HepG2 (cell line): ENCODE results near the gene SETD1B. TPM values are rescaled to one million over a fixed set of nuclear protein-coding genes. Genes with fewer than 3 reads are reported as not detected.

Source experiments
- ATAC-seq: fragments of 200-7000 bp; cut with Tn5 transposase; 3 replicates; pipeline ENCODE4 v1.9.1; 2020; ENCODE audit warnings: mild to moderate bottlenecking, moderate library complexity
- BruUV-seq: library from RNA; stranded (reverse); fragments of 400-500 nt; replicated peaks from 2 replicates; lab custom pipeline; 2021; lab: Mats Ljungman, UMichigan
- CTCF ChIA-PET: fragments of 300-600 bp; formaldehyde crosslinking; extraction: SDS; loops from one replicate; lab custom pipeline; 2021; ENCODE audit warnings: low total read pairs, inconsistent platforms, low intra/inter-chr PET ratio; lab: Yijun Ruan, JAX
- POLR2A ChIA-PET: fragments of 350-600 bp; sonication (Branson Sonifier 250); formaldehyde crosslinking; loops from one replicate; lab custom pipeline; 2020; ENCODE audit warnings: antibody characterized with exemption, inconsistent platforms; lab: Yijun Ruan, JAX
- DNase-seq: peaks from one replicate; pipeline ENCODE4 v3.0.0-alpha.2; 2015; ENCODE audit warnings: low spot score
- FAIRE-seq: peaks from 3 replicates; lab custom pipeline; 2011; peaks lifted over from hg19 to GRCh38; lab: Jason Lieb, UNC
- H2AFZ ChIP-seq: one replicate; pipeline ENCODE4 v1.6.1; 2011; ENCODE audit warnings: low read length, inconsistent platforms
- H3K27ac ChIP-seq: fragments of 300-600 bp; 3 replicates; pipeline ENCODE4 v1.8.0; 2011; ENCODE audit warnings: mixed run types, mild to moderate bottlenecking, mixed read lengths, low read length, inconsistent platforms; ENCODE audit not compliant: insufficient read depth; ENCODE audit errors: extremely low read length
- H3K27me3 ChIP-seq, 2 experiments: fragments of 200-600 bp in 1 of 2; 2 replicates in 1 of 2; 3 replicates in 1 of 2; pipeline versions ENCODE4 v1.6.0 to v1.8.0; 2011; ENCODE audit warnings: low read length in 2 of 2, mild to moderate bottlenecking in 2 of 2, moderate library complexity in 2 of 2, inconsistent platforms in 1 of 2; ENCODE audit not compliant: insufficient read depth in 2 of 2, control insufficient read depth in 1 of 2
- H3K36me3 ChIP-seq, 2 experiments: fragments of 200-600 bp in 1 of 2; replicated peaks in 1 of 2; 2 replicates in 1 of 2; 3 replicates in 1 of 2; pipeline versions ENCODE4 v1.5.1 to v1.8.0; 2011; ENCODE audit warnings: low read length in 2 of 2, inconsistent platforms in 1 of 2; ENCODE audit not compliant: insufficient read depth in 2 of 2, control insufficient read depth in 1 of 2
- H3K4me1 ChIP-seq: 2 replicates; pipeline ENCODE4 v1.5.1; 2012; ENCODE audit warnings: low read length, inconsistent platforms; ENCODE audit not compliant: insufficient read depth
- H3K4me2 ChIP-seq: 2 replicates; pipeline ENCODE4 v1.6.0; 2011; ENCODE audit warnings: low read depth, low read length, inconsistent platforms
- H3K4me3 ChIP-seq, 3 experiments: fragments of 200-600 bp in 1 of 3; sonication (generic), shearing (Covaris generic) in 1 of 3; replicated peaks in 1 of 3; 2 replicates each; pipeline ENCODE4 v1.5.1; 2011 to 2016; ENCODE audit warnings: low read length in 3 of 3, inconsistent platforms in 2 of 3, low read depth in 2 of 3, mild to moderate bottlenecking in 2 of 3, control low read depth in 1 of 3, mixed read lengths in 1 of 3; ENCODE audit not compliant: insufficient read depth in 1 of 3
- H3K79me2 ChIP-seq: one replicate; pipeline ENCODE4 v1.6.1; 2011; ENCODE audit warnings: low read length, inconsistent platforms; ENCODE audit not compliant: insufficient read depth
- H3K9ac ChIP-seq: 2 replicates; pipeline ENCODE4 v1.6.0; 2011; ENCODE audit warnings: mild to moderate bottlenecking, low read depth, low read length, inconsistent platforms; ENCODE audit not compliant: insufficient read depth
- H3K9me3 ChIP-seq: 2 replicates; pipeline ENCODE4 v1.5.1; 2012; ENCODE audit warnings: mild to moderate bottlenecking, low read length
- H4K20me1 ChIP-seq: 2 replicates; pipeline ENCODE4 v1.6.0; 2011; ENCODE audit warnings: inconsistent platforms, mild to moderate bottlenecking, low read length, moderate library complexity; ENCODE audit not compliant: insufficient read depth
- DPF2 ChIP-seq: sonication (generic); formaldehyde crosslinking; IDR thresholded peaks from 2 replicates; pipeline ENCODE4 v1.4.0; 2020; ENCODE audit warnings: mild to moderate bottlenecking, low read depth, missing genetic modification reagents, borderline replicate concordance
- ERF ChIP-seq: IDR thresholded peaks from 2 replicates; pipeline ENCODE4 v1.6.1; 2018; ENCODE audit warnings: missing biosample characterization, missing genetic modification reagents
- GABPA ChIP-seq, 2 experiments: IDR thresholded peaks; 2 replicates each; pipeline ENCODE4 v1.6.1; 2011 to 2016; ENCODE audit warnings: low read depth in 2 of 2, low read length in 1 of 2, missing biosample characterization in 1 of 2, missing genetic modification characterization in 1 of 2
- TMF1 ChIP-seq: sonication (generic); formaldehyde crosslinking; IDR thresholded peaks from 2 replicates; pipeline ENCODE4 v1.8.1; 2022; ENCODE audit warnings: low read depth, missing genetic modification reagents
- ZFP36 ChIP-seq: fragments of 150-350 bp; IDR thresholded peaks from 2 replicates; pipeline ENCODE4 v1.6.1; 2018; ENCODE audit warnings: borderline replicate concordance, low read length, low read depth; ENCODE audit not compliant: partially characterized antibody
- ZNF160 ChIP-seq: sonication (generic); formaldehyde crosslinking; IDR thresholded peaks from 2 replicates; pipeline ENCODE4 v1.8.0; 2022; ENCODE audit warnings: mild to moderate bottlenecking, inconsistent platforms, missing genetic modification reagents
- ZNF33B ChIP-seq: sonication (generic); formaldehyde crosslinking; IDR thresholded peaks from 2 replicates; pipeline ENCODE4 v1.5.1; 2020; ENCODE audit warnings: mild to moderate bottlenecking, missing genetic modification reagents
- ZNF768 ChIP-seq: sonication (generic); formaldehyde crosslinking; IDR thresholded peaks from 2 replicates; pipeline ENCODE4 v1.4.0; 2020; ENCODE audit warnings: missing genetic modification reagents
- WGBS: methylation state at CpG from one replicate; pipeline ENCODE4 v1.1.6; 2017; ENCODE audit warnings: low lambda C conversion rate; 5-methylcytosine and 5-hydroxymethylcytosine counted together
- in situ Hi-C: cut with HindIII; loops from 2 replicates; pipeline ENCODE4 v1.10.0; 2017; ENCODE audit warnings: low pct_unique_long_range_greater_than_20kb; ENCODE audit not compliant: extremely low pct_ligation_motif_present
- intact Hi-C: fragments of 100-400 bp; cut with micrococcal nuclease; formaldehyde crosslinking; loops from one replicate; pipeline ENCODE4 v1.10.0; 2022; ENCODE audit not compliant: unreplicated experiment
- polyA plus RNA-seq, 8 experiments: library from polyadenylated mRNA; depleted of rRNA in 3 of 8; stranded (reverse) in 7 of 8; unstranded in 1 of 8; fragments of >200 nt; fragmentation: Illumina TruSeq in 4 of 8; extraction: Trizol in 4 of 8; gene quantifications; 2 replicates each; pipeline versions ENCODE4 v1.2.1 to v1.2.3, GENCODE V29; 2011 to 2016; ENCODE audit warnings: low read depth in 4 of 8, missing spikeins in 1 of 8, mixed read lengths in 1 of 8; ENCODE audit not compliant: insufficient read depth in 1 of 8
- total RNA-seq, 5 experiments: library from RNA; depleted of rRNA; stranded (reverse); fragments of >200 nt; fragmentation: Illumina TruSeq; extraction: Trizol; gene quantifications; 2 replicates each; pipeline ENCODE4 v1.2.3, GENCODE V29; 2016; ENCODE audit warnings: low read depth in 1 of 5
- TF ChIP-seq, protein P1 (sequence below): sonication (generic); formaldehyde crosslinking; IDR thresholded peaks from 2 replicates; pipeline ENCODE4 v1.4.0; 2020; ENCODE audit warnings: missing genetic modification reagents
- TF ChIP-seq, protein P2 (sequence below): IDR thresholded peaks from 2 replicates; pipeline ENCODE4 v1.6.1; 2016; ENCODE audit warnings: mild to moderate bottlenecking, missing biosample characterization, missing genetic modification reagents
- TF ChIP-seq, protein P3 (sequence below): sonication (generic); formaldehyde crosslinking; IDR thresholded peaks from 2 replicates; pipeline ENCODE4 v1.5.1; 2020; ENCODE audit warnings: missing genetic modification reagents, mild to moderate bottlenecking, borderline replicate concordance

Gene SETD1B
- total and polyA plus RNA-seq, 2 of the 13 experiments (the other 11 are each of a cell fraction or from before 2014, with no cell fraction given) = 1.1 to 1.4 TPM

DNA sequence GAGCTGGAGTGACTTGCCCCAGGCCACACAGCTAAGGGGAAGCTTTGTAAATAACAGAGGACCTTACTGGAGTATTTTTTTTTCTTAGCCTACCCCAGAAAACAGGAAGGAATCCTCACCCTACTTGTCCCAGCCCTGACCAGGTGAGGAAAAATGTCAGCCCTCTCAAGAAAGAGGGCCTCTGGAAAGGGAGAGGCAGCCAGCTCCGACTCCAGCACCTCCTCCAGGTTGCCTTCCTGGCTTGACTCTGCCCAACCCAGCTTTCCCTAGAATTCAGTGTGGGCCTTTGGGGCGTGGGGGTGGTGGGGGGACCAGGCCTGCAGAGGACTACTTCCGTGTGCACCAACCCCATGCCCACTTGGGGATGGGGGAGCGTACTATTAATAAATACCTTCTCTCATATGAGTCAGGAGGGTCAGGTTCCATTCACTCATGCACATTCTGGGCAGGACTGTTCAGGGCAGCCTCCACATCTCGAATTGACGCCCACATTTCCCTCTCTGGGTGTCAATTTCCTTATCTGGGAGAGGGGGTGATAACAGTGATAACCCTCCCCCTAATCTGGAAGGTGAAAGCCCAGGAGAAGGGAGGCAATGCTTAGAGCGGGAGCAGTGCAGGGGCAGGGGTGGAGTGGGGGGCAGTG lies 15.5 kb upstream of the SETD1B start:
- FAIRE-seq = no peak
- H3K27me3 ChIP-seq = no peaks in the 10 kb centered on the region; a peak in 1 of 5 replicates
- peaks cover 0 to 3% of the 10 kb centered on the region in 2 experiments; a peak in 2 of 5 replicates for H3K36me3 ChIP-seq
- peaks cover 77% of the 10 kb centered on the region for H3K4me1 ChIP-seq
- ChIA-PET POLR2A (interaction anchor here (1.0 kb wide), 1 partner anchor 12 kb away, joined by 5 read pairs; no protein-coding TSS in a partner anchor), CTCF (no interaction called here)
- no peak overlapping the region for H3K4me2 ChIP-seq
- 93% methylated on average over 7 of the region's 7 CpGs for WGBS
- no peak for DNase-seq
- H2AFZ ChIP-seq = no peak overlapping the region
- H3K4me3 ChIP-seq = no peak overlapping the region
- TF ChIP-seq ZFP36 (peak; percentile 71), ZNF768 (CRISPR knock-in tag) (0 out of 2 replicates have a peak, but pooled peaks have one; percentile 35), GABPA (IDR thresholded peaks at IDR 0.05; ENCODE audit: low read depth, low read length) (no peak), GABPA (CRISPR knock-in tag; IDR thresholded peaks at IDR 0.05; ENCODE audit: low read depth) (no peak)
- TF ChIP-seq, all 625 proteins: peak for 2
- peaks cover 11% of the 10 kb centered on the region; the same call in 1 of the 2 replicates for H4K20me1 ChIP-seq
- no peak overlapping the region for H3K9ac ChIP-seq
- ATAC-seq = no peak
- H3K79me2 ChIP-seq = peaks cover 35% of the 10 kb centered on the region
- no peak overlapping the region for H3K27ac ChIP-seq
- intact Hi-C loops = no loop called here
- no TSS peak for BruUV-seq
- in situ Hi-C loops = no loop called here
- no peaks in the 10 kb centered on the region for H3K9me3 ChIP-seq

DNA sequence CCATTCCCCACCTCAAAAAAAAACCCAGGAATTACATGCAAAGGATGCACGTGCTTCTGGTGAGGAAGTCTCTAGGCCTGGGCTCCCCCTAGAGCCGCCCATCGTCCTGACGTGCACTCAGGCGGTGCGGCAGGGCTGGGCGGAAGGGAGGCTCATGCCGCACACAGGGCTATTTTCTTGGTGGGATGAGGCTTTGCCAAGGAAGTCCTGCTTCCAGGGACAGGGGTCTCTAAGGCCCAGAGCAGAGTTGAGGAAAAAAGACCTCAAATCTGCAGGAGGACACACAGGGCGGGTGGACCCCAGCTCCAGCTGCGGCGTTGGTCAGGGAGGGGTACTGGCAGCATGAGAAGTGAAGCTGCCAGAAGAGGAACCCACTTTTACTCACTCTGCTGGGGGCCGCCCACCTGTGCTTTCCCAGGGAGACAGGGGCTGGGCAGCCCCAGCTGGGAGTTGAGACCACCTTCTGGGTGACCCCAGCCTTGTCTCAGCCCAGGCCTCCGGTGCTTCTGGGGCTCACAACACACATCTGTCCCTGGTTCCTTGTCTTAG lies 14.5 kb upstream of the SETD1B start:
- FAIRE-seq (no peak), DNase-seq (no peak), ATAC-seq (no peak)
- no peaks in the 10 kb centered on the region for H3K9me3 ChIP-seq
- H3K36me3 ChIP-seq = peaks cover 0 to 3% of the 10 kb centered on the region in 2 experiments; a peak in 2 of 5 replicates
- peaks cover 35% of the 10 kb centered on the region for H3K79me2 ChIP-seq
- 89% methylated on average over 11 of the region's 13 CpGs for whole genome bisulfite sequencing
- no peak overlapping the region for H2AFZ ChIP-seq
- in situ Hi-C loops (no loop called here), intact Hi-C loops (no loop called here)
- H3K9ac ChIP-seq = no peak overlapping the region
- no TSS peak for BruUV-seq
- no peak overlapping the region for H3K4me2 ChIP-seq
- no peak overlapping the region for H3K27ac ChIP-seq
- peaks cover 86% of the 10 kb centered on the region for H3K4me1 ChIP-seq
- POLR2A ChIA-PET = interaction anchor here (0.9 kb wide), 1 partner anchor 13 kb away, joined by 3 read pairs; no protein-coding TSS in a partner anchor
- H3K27me3 ChIP-seq = no peaks in the 10 kb centered on the region; a peak in 1 of 5 replicates
- CTCF ChIA-PET = no interaction called here
- no peak overlapping the region for H3K4me3 ChIP-seq
- peaks cover 11% of the 10 kb centered on the region; the same call in 1 of the 2 replicates for H4K20me1 ChIP-seq
- TF ChIP-seq, protein P1, sequence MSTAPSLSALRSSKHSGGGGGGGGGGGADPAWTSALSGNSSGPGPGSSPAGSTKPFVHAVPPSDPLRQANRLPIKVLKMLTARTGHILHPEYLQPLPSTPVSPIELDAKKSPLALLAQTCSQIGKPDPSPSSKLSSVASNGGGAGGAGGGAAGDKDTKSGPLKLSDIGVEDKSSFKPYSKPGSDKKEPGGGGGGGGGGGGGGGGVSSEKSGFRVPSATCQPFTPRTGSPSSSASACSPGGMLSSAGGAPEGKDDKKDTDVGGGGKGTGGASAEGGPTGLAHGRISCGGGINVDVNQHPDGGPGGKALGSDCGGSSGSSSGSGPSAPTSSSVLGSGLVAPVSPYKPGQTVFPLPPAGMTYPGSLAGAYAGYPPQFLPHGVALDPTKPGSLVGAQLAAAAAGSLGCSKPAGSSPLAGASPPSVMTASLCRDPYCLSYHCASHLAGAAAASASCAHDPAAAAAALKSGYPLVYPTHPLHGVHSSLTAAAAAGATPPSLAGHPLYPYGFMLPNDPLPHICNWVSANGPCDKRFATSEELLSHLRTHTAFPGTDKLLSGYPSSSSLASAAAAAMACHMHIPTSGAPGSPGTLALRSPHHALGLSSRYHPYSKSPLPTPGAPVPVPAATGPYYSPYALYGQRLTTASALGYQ (CRISPR knock-in tag) = no peak
- no peak for TF ChIP-seq DPF2 (CRISPR knock-in tag)
- no peak for TF ChIP-seq ZNF33B (CRISPR knock-in tag)
- no peak for TF ChIP-seq TMF1 (CRISPR knock-in tag)
- no peak for TF ChIP-seq ERF
- TF ChIP-seq ZNF160 (CRISPR knock-in tag) = no peak
- TF ChIP-seq, protein P2, sequence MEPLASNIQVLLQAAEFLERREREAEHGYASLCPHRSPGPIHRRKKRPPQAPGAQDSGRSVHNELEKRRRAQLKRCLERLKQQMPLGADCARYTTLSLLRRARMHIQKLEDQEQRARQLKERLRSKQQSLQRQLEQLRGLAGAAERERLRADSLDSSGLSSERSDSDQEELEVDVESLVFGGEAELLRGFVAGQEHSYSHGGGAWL (CRISPR knock-in tag) = no peak
- TF ChIP-seq, protein P3, sequence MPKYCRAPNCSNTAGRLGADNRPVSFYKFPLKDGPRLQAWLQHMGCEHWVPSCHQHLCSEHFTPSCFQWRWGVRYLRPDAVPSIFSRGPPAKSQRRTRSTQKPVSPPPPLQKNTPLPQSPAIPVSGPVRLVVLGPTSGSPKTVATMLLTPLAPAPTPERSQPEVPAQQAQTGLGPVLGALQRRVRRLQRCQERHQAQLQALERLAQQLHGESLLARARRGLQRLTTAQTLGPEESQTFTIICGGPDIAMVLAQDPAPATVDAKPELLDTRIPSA (CRISPR knock-in tag) = no peak
